DND-41 (cell line): Measurements from ENCODE around the gene ROBO4.

Experiments used
- EZH2 ChIP-seq: IDR thresholded peaks from 3 replicates; pipeline ENCODE4 v1.6.1; 2012; ENCODE audit warnings: borderline replicate concordance, low read depth, mild to moderate bottlenecking, moderate library complexity, low read length, inconsistent platforms; ENCODE audit not compliant: severe bottlenecking
- TF ChIP-seq, protein P1 (sequence below): IDR thresholded peaks from 2 replicates; pipeline ENCODE4 v1.5.1; 2012; ENCODE audit warnings: borderline replicate concordance, low read length, moderate library complexity, mild to moderate bottlenecking; ENCODE audit not compliant: poor library complexity, severe bottlenecking; ENCODE audit errors: extremely low read depth

DNA sequence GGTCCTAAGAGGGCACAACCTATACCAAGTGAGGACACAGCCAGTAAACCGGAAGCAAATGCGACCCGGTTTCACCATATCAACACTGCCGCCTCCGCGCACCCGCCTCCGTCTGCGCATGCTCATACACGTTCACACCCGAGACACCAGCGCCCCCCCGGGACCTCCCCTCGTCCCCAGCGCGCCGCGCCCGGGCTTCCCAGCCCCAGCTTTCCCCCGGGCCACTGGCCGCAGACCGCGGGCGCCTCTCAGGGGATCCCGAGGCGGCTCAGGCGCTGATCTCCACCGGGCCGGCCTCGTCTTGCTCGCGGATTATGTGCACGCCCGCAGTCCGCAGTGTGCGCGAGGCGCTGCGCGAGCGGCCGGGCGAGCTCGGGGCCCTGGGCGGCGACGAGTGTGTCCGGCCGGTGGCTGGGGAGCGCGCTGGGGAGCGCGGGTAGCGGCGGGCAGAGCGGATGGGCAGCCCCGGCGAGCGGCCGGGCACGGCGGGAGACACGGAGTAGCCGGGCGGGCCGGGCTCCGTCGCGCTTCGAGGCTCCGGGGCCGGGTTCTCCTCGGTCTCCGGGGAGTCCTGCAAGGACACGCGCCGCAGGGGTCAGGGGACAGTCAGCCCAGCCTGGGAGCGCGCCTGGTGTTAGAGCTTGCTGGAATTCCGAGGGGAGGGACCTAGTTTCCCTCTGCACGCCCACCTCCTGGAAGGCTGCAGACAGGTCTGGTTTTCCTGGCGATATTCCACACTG is 23.4 kb upstream of the ROBO4 start:
- TF ChIP-seq, protein P1, sequence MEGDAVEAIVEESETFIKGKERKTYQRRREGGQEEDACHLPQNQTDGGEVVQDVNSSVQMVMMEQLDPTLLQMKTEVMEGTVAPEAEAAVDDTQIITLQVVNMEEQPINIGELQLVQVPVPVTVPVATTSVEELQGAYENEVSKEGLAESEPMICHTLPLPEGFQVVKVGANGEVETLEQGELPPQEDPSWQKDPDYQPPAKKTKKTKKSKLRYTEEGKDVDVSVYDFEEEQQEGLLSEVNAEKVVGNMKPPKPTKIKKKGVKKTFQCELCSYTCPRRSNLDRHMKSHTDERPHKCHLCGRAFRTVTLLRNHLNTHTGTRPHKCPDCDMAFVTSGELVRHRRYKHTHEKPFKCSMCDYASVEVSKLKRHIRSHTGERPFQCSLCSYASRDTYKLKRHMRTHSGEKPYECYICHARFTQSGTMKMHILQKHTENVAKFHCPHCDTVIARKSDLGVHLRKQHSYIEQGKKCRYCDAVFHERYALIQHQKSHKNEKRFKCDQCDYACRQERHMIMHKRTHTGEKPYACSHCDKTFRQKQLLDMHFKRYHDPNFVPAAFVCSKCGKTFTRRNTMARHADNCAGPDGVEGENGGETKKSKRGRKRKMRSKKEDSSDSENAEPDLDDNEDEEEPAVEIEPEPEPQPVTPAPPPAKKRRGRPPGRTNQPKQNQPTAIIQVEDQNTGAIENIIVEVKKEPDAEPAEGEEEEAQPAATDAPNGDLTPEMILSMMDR, result no peak
- TF ChIP-seq EZH2, result no peak
